Measurements from ENCODE around the gene USP48.
A peak's percentile ranks its signal among the peaks of the same experiment; 100 is the strongest.

The USP48 gene

DNA sequence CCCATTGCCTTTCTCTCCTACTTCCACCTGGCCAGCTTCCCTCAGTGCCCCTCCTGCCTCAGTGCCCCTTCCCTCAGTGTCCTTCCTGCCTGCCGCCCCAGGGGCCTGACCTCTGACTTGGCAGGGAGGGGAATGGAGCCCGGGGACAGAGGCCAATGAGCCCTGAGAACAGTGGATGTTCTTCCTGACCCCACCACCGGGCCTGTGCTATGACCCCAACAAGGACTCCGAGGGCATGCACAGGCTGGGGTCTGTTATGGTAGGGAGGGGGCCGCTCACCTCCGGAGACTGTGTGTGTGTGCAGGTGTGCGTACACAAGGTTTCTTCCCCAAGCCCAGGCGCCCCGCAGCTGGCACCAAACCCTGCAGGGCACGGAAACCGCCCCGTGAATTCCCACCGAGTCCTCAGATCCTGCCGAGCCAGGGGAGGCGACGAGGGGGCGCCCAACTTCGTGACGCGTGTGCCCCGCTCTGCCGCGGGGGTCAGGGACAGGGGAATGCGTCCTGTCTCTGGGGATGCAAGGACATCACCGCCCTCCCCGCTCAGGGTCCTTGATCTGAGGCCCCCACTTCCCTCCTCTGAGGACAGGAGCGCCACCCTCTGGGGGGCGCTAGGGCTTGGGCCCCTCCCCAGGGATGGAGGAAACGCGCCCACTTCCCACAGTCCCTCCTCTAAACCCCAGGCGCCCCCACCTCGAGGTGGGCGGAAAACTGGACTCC lies 114.6 kb downstream of the USP48 start:
- no peak for DNase-seq

DNA sequence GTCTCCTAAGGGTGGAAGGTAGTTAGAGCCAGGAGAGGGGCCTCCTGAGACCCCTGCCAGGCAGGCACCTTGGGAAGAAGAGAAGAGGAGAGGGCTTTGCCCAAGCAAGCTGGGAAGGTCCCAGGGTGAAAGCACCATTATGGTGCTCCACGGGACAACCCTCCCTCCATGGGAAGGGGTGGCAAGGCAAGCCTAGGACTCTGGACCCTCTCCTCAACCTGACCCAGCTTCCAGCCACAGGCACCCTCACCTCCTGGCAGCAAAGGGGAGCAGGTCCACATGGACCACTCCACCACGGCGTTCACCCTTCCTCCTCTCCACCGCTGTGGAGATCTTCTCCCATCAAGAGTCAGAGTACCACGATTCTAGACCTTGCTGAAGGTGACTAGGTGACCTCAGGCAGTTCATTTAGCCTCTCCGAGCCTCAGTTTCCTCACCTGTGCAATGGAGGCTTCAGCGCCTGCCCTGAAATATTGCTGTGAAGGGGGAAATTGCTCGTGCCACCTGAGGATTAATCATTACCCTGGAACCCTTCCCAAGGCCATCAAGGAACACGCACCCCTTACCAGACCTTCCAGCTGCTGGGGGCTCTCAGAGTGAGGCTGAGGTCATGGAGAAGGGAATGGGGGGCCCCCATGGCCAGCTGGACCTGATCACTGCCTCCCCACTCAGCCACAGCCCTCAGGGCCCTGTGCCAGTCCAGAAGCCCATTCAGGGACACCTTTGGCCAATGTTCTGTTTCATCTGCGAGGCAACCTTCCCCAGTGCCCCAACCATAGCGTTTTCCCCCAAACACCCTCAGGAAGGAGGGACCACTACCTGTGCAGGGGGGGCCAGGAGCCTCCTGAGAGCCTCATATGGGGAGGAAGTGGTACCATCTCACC lies 115.4 kb downstream of the USP48 start:
- no peak for DNase-seq

DNA sequence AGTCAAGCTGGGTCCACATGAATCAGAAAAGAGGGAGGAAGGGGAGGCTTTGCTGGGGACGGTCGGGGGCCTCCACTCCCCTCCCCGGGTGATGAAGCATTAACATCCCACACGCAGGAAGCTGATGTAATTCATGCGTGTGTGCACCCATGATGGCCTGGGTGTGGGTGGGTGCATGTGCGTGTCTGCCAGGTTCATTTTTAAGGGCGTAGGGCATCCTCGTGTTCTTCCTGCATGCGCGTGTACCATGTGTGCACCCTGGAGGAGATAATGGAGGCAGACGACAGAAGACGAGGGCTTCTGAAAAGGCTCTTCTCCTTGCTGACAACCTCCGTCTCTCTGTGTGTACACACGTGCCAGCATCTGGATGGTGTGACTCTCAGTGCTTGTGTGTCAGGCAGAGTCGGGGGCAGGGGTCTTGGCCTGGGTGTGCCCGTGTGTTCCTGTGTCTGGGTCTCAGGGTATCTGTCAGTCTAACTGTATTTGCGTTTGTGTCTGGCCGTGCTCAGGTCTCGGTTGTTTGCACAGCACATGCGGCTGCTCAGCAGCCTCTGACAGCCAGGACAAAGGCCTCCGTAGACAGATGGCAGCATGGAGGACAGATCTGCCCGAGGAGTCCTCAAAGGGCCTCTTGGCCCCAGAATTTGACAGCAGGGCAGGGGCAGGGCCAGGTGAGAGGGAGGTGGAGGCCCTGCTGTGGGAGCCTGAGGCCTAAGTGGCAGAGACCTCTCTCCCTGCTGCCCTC lies 116.2 kb downstream of the USP48 start:
- DNase-seq, result peak; percentile 26 to 55 (median 38)

DNA sequence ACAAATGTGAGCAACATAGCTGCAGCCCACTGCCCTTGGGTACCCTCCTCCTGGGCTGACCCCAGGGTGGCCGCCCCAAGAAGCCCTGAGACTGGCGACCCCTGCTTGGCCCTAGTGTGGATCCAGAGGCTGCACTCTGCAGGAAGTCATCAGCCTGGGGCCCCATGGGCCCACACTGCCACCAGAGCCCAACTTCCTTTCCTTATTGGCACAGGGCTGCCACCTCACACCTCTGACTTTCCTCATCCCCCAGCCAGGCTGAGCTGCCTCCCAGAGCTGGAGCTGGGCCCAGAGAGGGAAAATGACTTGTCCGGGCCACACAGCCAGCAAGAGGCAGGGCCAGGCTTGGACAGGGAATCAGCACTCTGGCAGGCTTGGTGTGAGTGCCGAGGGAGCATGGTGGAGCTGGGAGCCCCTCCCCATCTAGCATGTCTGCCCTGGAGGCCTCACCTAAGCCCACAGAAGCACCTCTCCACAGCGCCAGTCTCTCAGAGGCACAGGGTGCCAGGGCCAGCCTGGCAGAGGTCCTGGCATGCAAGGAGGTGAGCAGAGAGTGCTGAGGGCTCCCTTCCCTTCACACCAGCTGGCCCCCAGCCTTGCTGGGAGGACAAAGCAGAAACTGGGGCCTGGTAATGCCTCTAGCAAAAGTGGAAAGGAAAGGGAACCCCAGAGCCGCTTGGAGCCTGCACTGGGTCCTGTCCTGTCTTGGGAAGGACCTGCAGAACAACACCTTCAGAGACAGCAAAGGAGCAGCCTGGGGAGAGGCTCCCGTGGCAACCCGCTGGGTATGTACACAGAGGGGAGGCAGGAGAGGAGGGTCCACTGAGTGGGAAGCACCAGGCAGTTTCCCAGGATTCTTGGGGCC lies 117.0 kb downstream of the USP48 start:
- DNase-seq, result peak in 3 of 4 experiments; percentile 26 to 52 (median 36)

DNA sequence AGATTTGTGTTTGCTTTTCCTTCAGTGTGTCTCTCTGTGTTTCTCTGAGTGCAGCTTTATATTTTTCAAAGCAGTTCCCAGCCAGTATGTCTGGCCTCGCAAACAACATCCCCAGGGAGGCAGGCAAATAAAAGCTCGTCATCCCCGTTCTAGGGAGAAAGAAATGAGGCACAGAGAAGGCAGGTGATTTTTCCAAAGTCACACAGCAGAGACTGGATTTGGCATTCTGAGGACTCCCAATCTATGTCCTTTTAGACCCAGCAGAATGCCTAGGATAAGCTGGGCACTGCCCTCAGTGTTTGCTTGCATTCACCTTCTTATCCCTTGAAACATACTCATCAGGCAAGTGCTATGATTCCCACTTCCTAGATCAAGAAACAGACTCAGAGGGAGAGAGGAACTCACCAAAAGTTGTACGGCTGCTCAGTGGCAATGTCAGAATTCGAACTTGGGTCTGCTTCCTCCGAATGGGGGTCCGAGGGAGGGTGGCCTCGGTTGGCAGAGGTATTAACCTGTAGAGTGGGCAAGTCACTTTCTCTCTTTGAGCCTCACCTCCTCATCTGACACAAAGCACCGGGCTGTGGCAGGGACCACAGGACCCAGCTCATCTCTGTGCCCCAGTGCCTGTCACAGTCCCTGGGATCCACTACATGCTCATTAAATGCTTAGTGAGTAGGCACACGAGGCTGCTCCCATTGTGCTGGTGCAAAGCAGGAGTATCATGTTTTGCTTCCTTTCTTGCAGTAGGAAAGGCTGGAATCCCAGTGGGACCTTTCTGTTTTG lies 118.0 kb downstream of the USP48 start:
- no peak for DNase-seq

DNA sequence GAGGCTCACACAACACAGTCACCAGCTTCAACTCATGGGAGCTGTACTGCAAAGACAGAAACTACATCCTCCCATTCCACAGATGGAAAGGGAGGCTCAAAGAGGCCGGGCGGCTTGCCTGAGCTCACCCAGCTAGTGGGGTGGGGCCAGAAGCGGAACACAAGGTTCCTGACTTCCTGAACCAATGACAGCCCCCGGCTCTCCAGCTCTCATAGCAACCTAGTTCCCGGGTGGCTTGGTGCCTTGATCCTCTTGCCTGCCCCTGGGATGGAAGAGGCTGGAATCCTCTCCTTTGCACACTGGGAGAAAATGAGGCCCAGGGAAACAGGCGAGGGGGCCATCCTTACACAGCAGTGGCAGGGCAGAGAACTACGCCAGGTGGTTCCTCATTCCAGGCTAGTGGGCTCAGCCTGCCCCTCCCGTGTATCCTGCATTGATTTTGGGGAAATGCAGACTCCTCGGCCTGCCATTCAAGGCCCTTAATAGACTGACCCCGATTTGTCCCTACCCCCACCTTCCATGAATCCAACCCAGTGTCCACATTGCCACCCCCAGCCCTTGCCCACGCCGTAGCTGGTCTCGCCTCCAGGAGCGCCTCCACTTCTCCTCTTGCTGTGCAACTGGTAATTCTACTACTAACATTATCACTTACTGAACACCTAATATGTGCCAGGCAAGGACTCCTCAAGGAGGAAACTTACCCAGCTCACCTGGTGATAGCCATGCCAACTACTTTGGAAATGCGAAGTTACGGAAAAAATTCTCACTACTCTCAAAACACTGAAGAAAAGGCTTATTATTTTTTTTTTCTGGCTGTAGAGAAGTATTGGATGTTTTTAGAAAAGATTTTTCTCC lies 118.8 kb downstream of the USP48 start:
- peak; percentile 24 to 64 (median 50) for DNase-seq

DNA sequence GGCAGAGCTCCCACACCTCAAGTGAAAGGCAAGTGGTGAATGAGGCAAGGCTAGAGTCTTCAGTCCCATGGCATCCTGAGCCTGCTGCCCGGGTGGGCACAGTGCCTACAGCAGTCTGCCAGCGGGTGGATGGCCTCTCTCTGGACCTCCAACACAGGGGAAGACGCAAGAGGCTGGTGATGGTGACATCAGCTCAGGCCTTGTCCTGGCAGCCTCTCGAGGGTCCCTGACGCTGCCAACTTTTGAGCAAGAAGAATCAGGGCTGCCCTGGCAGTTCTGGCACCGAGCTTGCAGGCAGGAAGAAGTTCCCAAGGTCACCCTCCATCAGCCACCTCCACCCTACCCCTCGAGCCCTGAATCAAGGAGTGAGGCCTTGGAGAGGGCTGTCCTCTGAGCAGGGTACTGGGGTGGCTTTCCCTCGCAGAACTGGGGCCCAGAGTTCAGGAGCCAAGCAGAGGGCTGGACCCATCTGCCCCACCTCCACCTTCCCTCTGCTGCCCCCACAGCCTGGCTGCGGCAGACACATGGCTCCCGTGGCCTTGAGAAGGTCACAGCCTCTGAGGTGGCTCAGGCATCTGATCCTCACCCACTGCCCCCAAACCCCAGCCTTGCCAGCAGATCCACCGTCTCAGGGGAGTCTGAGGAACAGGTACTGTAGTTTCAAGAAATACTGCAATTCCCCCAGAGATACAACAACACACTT lies 119.5 kb downstream of the USP48 start:
- DNase-seq, result no peak

DNA sequence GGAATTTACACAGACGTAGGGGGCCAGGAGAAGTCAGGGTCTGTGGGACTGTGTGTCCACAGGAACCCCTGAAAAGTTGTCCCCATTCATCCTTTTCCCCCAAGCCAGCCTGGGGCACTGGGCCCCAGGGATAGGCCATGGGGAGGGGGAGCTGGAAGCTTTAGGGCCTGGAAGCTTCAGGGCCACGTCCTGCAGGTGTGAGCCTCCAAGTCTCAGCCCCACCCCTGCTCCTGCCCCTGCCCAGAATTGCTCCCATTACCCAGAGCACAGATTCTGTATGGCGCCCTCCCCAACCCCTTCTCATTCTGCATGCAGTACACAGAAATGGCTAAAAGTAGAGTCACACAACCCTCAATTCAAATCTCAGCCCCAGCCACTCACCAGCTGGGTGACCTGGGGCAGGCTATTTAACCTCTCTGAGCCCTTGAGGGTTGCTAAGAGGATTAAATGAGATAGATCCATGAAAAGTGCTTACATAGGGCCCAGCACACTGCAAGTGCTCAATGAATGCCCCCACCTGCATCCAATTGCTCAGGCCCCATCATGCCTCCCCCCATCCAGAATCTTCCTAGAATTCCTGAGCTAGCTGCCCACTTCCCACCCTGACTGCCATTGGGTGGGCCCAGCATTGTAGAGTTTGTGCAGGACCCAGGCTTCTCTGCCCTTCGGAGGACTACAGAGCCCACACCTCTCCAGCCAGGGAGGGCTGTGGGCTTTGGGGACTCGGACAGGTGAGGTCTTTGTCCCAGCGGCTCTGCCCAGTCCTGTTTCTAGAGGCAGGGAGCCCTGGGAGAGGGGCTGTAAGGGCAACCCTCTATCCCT lies 120.3 kb downstream of the USP48 start:
- no peak for DNase-seq

DNA sequence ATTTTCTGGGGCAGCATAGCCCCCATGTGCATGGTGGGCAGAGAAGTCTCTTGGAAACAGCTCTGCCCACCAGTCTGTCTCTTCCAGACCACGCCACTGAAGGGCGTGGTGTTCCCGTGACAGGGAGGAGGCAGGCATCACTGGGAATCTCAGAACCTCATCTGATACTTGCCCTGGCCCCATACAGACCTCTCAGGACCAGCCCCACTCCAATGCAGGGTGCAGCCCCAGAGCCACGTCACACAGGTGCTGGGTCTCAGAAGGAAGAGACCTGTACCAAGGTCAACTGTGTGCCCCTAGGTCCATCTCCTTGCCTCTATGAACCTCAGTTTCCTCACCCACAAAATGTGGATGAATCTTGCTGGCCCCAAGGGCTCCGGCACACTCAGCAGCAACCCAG lies 121.1 kb downstream of the USP48 start:
- no peak for DNase-seq

DNA sequence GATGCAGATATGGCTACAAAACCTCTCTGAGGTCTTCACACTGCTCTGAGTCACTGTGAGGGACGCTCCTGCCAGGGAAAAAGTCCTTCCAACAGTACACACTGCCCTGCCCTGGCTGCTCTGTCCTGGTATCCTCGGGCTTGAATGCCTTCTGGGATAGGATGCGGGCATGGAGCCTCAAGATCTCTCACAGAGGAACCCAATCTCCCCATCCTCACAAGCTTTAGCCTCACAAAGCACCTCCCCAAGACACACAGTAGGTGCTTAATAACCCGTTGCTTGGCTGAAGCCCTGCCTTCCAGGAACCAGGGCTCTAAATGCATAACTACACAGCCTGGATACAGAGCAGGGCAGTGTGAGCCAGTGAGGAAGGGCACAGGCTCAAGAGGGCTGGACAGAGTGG lies 123.0 kb downstream of the USP48 start:
- no peak for DNase-seq

DNA sequence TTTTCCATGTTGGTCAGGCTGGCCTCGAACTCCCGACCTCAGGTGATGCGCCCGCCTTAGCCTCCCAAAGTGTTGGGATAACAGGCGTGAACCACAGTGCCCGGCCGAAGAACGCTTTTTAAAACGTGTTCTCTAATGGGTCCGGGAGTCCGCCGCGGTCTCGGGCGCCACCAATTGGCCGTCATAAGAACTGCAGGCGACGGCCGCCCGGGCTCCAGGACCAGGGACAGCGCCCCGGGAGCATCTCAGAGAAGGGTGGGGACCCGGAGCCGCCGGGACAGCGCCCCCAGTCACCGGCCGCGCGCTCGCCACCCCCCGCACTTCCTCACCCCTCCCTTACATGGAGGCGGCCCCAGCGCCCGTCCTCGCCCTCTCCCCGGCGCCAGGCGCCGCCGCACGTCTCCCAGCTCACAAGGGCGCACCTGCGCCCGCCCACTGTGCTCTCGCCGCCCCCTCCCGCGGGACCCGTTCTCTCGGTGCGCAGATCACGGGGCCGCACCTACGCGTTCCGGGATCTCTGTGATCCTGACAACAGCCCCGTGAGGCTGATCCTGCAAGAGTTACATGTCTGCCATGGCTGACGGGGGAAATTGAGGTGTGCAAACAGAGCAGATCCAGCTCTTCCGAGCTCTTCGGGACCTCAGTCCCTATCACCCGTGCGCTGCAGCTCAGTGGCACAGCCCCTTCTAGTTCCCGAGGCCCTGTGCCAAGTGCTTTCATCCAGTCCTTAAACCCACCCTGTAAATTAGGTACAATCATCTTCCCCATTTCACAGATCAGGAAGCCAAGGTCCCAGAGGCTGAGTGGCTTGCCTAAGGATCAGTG lies 123.6 kb downstream of the USP48 start:
- DNase-seq, result peak; percentile 63 to 81 (median 74)

DNA sequence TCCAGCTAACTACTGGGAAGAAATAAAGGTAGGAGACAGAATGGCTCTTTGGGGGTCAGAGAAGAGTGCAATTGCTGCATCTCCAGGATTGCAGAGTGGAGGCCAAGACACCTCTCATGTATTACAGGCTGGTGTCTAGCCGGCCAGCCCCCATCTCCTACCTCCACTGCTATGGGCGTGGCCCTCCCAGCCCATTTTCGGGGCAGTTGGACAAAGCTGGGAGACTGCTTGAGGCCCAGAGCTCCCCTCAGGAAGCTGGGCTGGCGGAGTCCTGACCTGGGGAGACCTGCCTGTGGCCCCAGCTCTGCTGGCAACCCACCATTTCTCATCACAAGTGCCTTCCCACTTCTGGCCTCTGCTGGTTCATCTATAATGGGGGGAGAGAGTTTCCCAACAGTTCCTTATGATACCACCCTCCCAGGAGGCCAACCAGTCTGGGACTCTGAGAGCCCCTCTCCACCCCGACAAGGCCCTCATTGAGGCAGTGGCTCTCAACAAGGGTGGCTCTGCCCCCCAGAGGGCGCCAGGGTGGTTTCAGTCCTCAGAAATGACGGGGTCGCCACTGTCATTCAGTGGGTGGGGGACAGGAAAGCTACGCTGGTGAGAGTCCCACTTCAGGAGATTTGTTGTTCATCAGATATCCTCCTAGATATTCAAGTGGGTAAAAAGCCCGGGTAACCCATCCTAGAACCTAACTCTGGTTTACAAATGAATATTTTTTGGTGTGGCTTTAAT lies 125.3 kb downstream of the USP48 start:
- DNase-seq, result no peak

DNA sequence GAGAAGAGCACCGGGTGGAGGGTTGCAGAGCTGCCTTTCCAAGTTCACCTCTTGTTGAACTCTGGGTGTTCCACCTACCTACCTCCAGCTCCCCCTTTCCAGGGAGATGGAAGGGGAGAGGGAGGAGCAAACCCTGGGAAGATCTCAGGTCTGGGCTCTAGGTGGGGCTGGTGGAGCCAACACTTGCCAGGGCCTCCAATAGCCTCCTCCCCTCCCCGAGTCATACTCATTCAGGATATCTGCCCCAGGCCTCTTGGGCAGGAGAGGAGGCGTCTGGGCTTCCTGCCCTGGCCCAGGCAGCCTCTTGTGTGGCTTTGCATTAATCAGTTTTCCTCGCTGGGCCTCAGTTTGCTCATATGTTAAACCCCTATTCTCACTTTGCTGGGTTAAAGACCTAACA lies 127.2 kb downstream of the USP48 start:
- DNase-seq, result no peak

DNA sequence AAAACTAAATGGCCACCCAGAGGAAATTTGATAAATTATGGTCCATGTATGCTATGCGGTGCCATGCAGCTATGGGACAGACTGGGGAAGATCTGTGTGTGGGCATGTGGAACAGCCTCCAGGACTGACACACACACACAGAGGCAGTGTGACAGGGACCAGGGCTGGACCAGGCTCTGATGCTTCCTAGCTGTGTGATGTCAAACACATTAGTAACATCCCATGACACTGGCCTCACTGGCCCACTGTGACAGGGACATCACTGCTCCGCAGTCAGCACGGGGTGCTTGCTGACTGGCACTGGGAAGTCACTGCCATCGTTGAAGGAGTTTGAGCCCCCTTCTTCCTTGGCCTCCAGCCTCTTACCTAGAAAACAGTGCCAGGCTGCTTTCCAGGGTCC lies 127.7 kb downstream of the USP48 start:
- no peak for DNase-seq

DNA sequence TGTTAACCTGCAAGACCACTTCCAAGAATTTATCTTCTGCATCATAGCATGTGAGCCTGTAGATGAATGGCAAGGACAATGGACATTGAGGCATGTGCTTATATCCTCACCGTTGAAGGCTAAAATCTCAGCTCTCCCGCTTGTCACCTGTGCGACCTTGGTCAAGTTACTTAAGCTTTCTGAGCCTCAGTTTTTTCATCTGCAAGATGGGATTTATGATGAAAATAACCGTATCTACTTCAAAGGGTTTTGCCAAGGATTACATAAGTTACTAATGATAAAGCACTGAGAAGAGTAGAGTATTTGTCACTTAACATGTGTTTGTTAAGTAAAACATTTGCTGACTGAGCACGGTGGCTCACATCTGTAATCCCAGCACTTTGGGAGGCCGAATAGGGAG lies 128.7 kb downstream of the USP48 start:
- DNase-seq, result no peak

DNA sequence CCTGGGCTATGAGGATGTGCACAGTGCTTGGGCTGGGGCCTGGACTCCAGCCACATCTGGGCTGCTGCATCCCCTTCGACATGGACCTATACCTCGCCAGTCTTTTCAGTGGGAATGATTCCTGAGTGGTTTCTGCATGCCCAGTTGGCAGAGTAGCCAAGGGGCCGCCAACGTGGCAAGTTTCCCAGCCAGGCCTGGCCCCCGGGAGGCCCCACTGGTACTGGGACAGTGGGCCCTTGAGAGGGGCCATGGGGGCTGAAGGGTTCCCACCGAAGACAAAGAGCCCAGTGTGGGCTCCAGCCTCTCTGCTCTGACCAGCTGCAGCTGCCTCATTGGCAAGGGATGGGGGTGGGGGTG lies 129.2 kb downstream of the USP48 start:
- DNase-seq, result no peak

All from suppressor macrophage (primary cell).